Gastrocnemius medialis (tissue), 4 donors: ENCODE data around the gene SLC37A3. TPM values are rescaled to one million over a fixed set of nuclear protein-coding genes. Genes with fewer than 3 reads are reported as not detected.

Source experiments
- ATAC-seq, 2 donors: fragments of 150-250 bp; one replicate each; pipeline ENCODE4 v1.9.1; 2016
- DNase-seq, 2 donors: peaks; one replicate each; pipeline ENCODE4 v3.0.0-alpha.2; 2019
- H3K27ac ChIP-seq, 4 donors: fragments of 200-600 bp; sonication (generic); 1 replicate in 1 of 4; 2 replicates in 3 of 4; pipeline ENCODE4 v1.5.1; 2016 to 2018; ENCODE audit warnings: mild to moderate bottlenecking in 2 of 4, moderate library complexity in 1 of 4
- H3K27me3 ChIP-seq, 3 donors: fragments of 200-600 bp; sonication (generic) in 2 of 3; 1 replicate in 1 of 3; 2 replicates in 2 of 3; pipeline versions ENCODE4 v1.5.1 to v1.6.0; 2016 to 2019; ENCODE audit warnings: mild to moderate bottlenecking in 1 of 3, moderate library complexity in 1 of 3
- H3K36me3 ChIP-seq, 2 donors: fragments of 200-600 bp; sonication (generic) in 1 of 2; one replicate each; pipeline ENCODE4 v1.5.1; 2017 to 2018
- H3K4me1 ChIP-seq, 2 donors: fragments of 200-600 bp; sonication (generic) in 1 of 2; one replicate each; pipeline ENCODE4 v1.5.1; 2016 to 2017; ENCODE audit warnings: mild to moderate bottlenecking in 2 of 2
- H3K4me3 ChIP-seq, 4 donors: fragments of 200-600 bp; sonication (generic) in 3 of 4; 1 replicate in 1 of 4; 2 replicates in 3 of 4; pipeline ENCODE4 v1.5.1; 2016 to 2019; ENCODE audit warnings: mild to moderate bottlenecking in 2 of 4
- H3K9me3 ChIP-seq, 3 donors: fragments of 200-600 bp; sonication (generic) in 2 of 3; 1 replicate in 1 of 3; 2 replicates in 2 of 3; pipeline ENCODE4 v1.5.1; 2016 to 2019
- CTCF ChIP-seq, 5 experiments: fragments of 450-650 bp in 3 of 5; fragments of 200-600 bp in 2 of 5; sonication (generic) in 2 of 5; IDR thresholded peaks in 4 of 5; conservative IDR thresholded peaks in 1 of 5; 1 replicate in 4 of 5; 2 replicates in 1 of 5; pipeline ENCODE4 v1.5.1; 2016 to 2019; ENCODE audit warnings: antibody characterized with exemption in 5 of 5, mild to moderate bottlenecking in 3 of 5, moderate library complexity in 3 of 5
- POLR2A ChIP-seq, 2 donors: fragments of 450-650 bp; IDR thresholded peaks; one replicate each; pipeline ENCODE4 v1.6.1; 2017; ENCODE audit warnings: antibody characterized with exemption in 2 of 2, mild to moderate bottlenecking in 2 of 2, moderate library complexity in 2 of 2
- in situ Hi-C, 4 donors: fragments of 200-750 bp; cut with MboI; loops; one replicate each; pipeline versions ENCODE4 v1.15.0 to v1.8.0; 2017; ENCODE audit warnings: low sequenced_read_pairs in 4 of 4
- intact Hi-C: fragments of 100-400 bp; cut with DNase I; formaldehyde crosslinking; loops from one replicate; pipeline ENCODE4 v1.15.1; 2023; ENCODE audit warnings: low total_unique reads
- total RNA-seq, 4 donors: library from RNA; depleted of rRNA; stranded (reverse); fragments of >200 nt; gene quantifications; one replicate each; pipeline versions ENCODE4 v1.1.0 to v1.2.3, GENCODE V29; 2016

Gene SLC37A3
- total RNA-seq, 4 donors from 2014 or later, result 13.4 to 36.8 (median 18.0) TPM

- TF ChIP-seq CTCF (IDR thresholded peaks at IDR 0.05 in 4 of 5, conservative IDR thresholded peaks at IDR 0.05 in 1 of 5), result no peak
- Histone ChIP-seq H3K4me3 (no peak overlapping the region), H3K27me3 (no peaks in the 10 kb centered on the region), H3K4me1 (no peaks in the 10 kb centered on the region), H3K36me3 (no peaks in the 10 kb centered on the region), H3K9me3 (no peaks in the 10 kb centered on the region), H3K27ac (no peak overlapping the region)
- no peak for DNase-seq
- intact Hi-C loops (no loop called here), in situ Hi-C loops (no loop called here)
- no peak for ATAC-seq
These were observed 37.6 kb downstream of the SLC37A3 start for GRCh38 chr7:140360697-140361229.

DNA sequence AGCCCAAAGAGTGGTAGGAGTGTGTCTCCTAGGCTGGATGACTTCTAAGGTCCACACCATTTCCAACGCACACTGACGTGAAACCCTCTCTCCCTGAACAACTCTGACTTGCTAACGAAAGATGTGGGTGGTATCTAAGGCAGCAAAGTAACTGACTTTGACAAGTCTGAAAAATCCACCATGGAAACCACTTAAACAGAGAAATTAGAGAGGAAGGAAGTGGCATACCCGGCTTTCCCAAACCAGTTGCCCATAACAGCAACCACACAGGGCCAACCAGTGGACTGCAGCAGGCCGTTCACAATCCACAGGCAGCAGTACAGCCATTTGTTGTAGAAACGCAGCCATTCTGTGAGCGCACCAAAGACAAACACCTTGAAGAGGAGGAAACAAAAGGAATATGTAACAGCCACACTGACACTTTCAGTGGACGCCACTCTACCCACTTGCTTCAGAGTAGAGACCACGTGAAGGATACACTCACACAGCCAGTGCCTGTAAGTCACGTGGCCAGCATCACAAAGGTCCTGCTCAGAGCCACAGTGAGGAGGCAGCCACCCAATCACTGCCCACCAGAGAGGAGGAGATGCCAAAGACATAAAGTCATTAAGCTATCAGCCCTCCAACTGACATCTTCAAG lies 39.8 kb downstream of the SLC37A3 start:
- TF ChIP-seq CTCF (IDR thresholded peaks at IDR 0.05 in 4 of 5, conservative IDR thresholded peaks at IDR 0.05 in 1 of 5) (no peak), POLR2A (IDR thresholded peaks at IDR 0.05) (no peak)
- no peak overlapping the region for H3K4me3 ChIP-seq
- H3K27ac ChIP-seq, result no peak overlapping the region
- no peaks in the 10 kb centered on the region for H3K9me3 ChIP-seq
- no peak for DNase-seq
- ATAC-seq, result no peak
- H3K27me3 ChIP-seq, result no peaks in the 10 kb centered on the region
- in situ Hi-C loops, result no loop called here
- H3K4me1 ChIP-seq, result no peaks in the 10 kb centered on the region
- intact Hi-C loops, result no loop called here
- H3K36me3 ChIP-seq, result peaks cover 0 to 9% of the 10 kb centered on the region in 2 donors

GRCh38 chr7:140358024-140358411 lies 40.3 kb downstream of the SLC37A3 start:
- Histone ChIP-seq H3K9me3 (no peaks in the 10 kb centered on the region), H3K4me3 (no peak overlapping the region), H3K36me3 (peaks cover 0 to 14% of the 10 kb centered on the region in 2 donors), H3K27me3 (no peaks in the 10 kb centered on the region), H3K4me1 (no peaks in the 10 kb centered on the region), H3K27ac (no peak overlapping the region)
- no peak for TF ChIP-seq POLR2A (IDR thresholded peaks at IDR 0.05)
- no peak for TF ChIP-seq CTCF (IDR thresholded peaks at IDR 0.05 in 4 of 5, conservative IDR thresholded peaks at IDR 0.05 in 1 of 5)
- DNase-seq (no peak), ATAC-seq (no peak)
- in situ Hi-C loops, result no loop called here
- intact Hi-C loops, result no loop called here

DNA sequence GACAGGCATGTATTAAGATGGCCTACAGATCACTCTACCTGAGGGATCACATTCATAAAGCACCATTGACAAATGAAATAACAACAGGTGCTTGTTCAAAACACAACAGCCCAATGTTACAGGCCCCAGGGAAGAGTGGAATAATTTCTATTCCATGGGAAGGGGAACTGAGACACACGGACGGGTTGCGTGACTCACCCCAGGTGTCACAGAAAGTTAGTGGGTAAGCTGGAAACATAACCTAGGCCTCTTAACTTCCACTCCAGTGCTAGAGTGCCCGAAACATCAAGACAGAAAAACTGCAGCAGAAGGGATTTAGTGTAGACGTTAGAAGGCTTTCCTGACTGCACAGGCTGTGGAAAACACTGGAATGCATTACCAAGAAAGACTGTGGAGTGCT lies 48.3 kb downstream of the SLC37A3 start:
- no peak for ATAC-seq
- Histone ChIP-seq H3K9me3 (no peaks in the 10 kb centered on the region), H3K27ac (peak overlapping the region in 2 of 4 donors; percentile 48 to 49), H3K4me1 (no peaks in the 10 kb centered on the region), H3K27me3 (no peaks in the 10 kb centered on the region), H3K4me3 (no peak overlapping the region), H3K36me3 (peaks cover 0 to 69% of the 10 kb centered on the region in 2 donors)
- in situ Hi-C loops (no loop called here), intact Hi-C loops (no loop called here)
- TF ChIP-seq POLR2A (IDR thresholded peaks at IDR 0.05), result no peak
- TF ChIP-seq CTCF (IDR thresholded peaks at IDR 0.05 in 4 of 5, conservative IDR thresholded peaks at IDR 0.05 in 1 of 5), result no peak
- no peak for DNase-seq
